PC-9 (cell line): Measurements from ENCODE around the gene KRT36. TPM values are rescaled to one million over a fixed set of nuclear protein-coding genes. Genes with fewer than 3 reads are reported as not detected.

ENCODE experiments used
- BruUV-seq: library from RNA; stranded (reverse); fragments of 400-500 nt; replicated peaks from 2 replicates; lab custom pipeline; 2021; lab: Mats Ljungman, UMichigan
- CTCF ChIA-PET: fragments of 300-600 bp; sonication (Branson Sonifier 250); formaldehyde crosslinking; loops from one replicate; lab custom pipeline; 2022; ENCODE audit warnings: antibody characterized with exemption; lab: Charles Lee
- POLR2A ChIA-PET: fragments of 300-600 bp; sonication (Branson Sonifier 250); formaldehyde crosslinking; loops from one replicate; lab custom pipeline; 2022; ENCODE audit warnings: antibody characterized with exemption; ENCODE audit not compliant: unreplicated experiment; lab: Charles Lee
- DNase-seq, 2 experiments: peaks; one replicate each; pipeline versions ENCODE4 v3.0.0 to v3.0.0-alpha.2; 2015 to 2022; ENCODE audit warnings: mixed read lengths in 1 of 2
- H2AFZ ChIP-seq: fragments of 200-600 bp; sonication (generic); 2 replicates; pipeline ENCODE4 v1.8.1; 2017; ENCODE audit warnings: antibody characterized with exemption
- H3F3A ChIP-seq: fragments of 200-600 bp; sonication (generic); 2 replicates; pipeline ENCODE4 v1.8.1; 2017; ENCODE audit warnings: antibody characterized with exemption, mild to moderate bottlenecking, low read depth; ENCODE audit not compliant: insufficient read depth
- H3K27ac ChIP-seq: fragments of 200-600 bp; sonication (generic); 2 replicates; pipeline ENCODE4 v1.6.1; 2016; ENCODE audit warnings: mixed run types
- H3K27me3 ChIP-seq: fragments of 200-600 bp; sonication (generic); 2 replicates; pipeline ENCODE4 v1.6.1; 2016; ENCODE audit warnings: low read depth, mixed run types; ENCODE audit not compliant: insufficient read depth
- H3K36me3 ChIP-seq: fragments of 200-600 bp; sonication (generic); 2 replicates; pipeline ENCODE4 v1.6.1; 2016; ENCODE audit warnings: low read depth, mixed run types
- H3K4me1 ChIP-seq: fragments of 200-600 bp; sonication (generic); replicated peaks from 2 replicates; pipeline ENCODE4 v1.6.1; 2016; ENCODE audit warnings: mixed run types; ENCODE audit not compliant: insufficient read depth
- H3K4me2 ChIP-seq: fragments of 200-600 bp; sonication (generic); 2 replicates; pipeline ENCODE4 v1.6.1; 2017; ENCODE audit warnings: mixed run types
- H3K4me3 ChIP-seq: fragments of 200-600 bp; sonication (generic); 2 replicates; pipeline ENCODE4 v1.6.1; 2016; ENCODE audit warnings: mixed run types
- H3K79me2 ChIP-seq: fragments of 200-600 bp; sonication (generic); 2 replicates; pipeline ENCODE4 v1.6.1; 2017; ENCODE audit warnings: low read depth, mixed run types
- H3K9me2 ChIP-seq: fragments of 200-600 bp; sonication (generic); 2 replicates; pipeline ENCODE4 v1.8.1; 2017; ENCODE audit warnings: mild to moderate bottlenecking; ENCODE audit not compliant: insufficient read depth
- H3K9me3 ChIP-seq: fragments of 200-600 bp; sonication (generic); 2 replicates; pipeline ENCODE4 v1.8.1; 2016; ENCODE audit warnings: low read depth; ENCODE audit not compliant: insufficient read depth
- H4K20me1 ChIP-seq: fragments of 200-600 bp; sonication (generic); 2 replicates; pipeline ENCODE4 v1.8.1; 2017; ENCODE audit not compliant: insufficient read depth
- EZH2 ChIP-seq: fragments of 200-600 bp; sonication (generic); IDR thresholded peaks from 2 replicates; pipeline ENCODE4 v1.8.0; 2017; ENCODE audit warnings: antibody characterized with exemption, low read depth
- intact Hi-C: fragments of 100-400 bp; cut with micrococcal nuclease; formaldehyde crosslinking; loops from one replicate; pipeline ENCODE4 v1.10.0; 2022; ENCODE audit not compliant: unreplicated experiment
- total RNA-seq: library from RNA; stranded (reverse); gene quantifications from 2 replicates; pipeline ENCODE4 v1.2.3, GENCODE V29; 2021
- TF ChIP-seq, protein P1 (sequence below): fragments of 200-600 bp; sonication (generic); conservative IDR thresholded peaks from 2 replicates; pipeline ENCODE4 v1.6.1; 2017; ENCODE audit warnings: mixed run types, antibody characterized with exemption, mild to moderate bottlenecking, moderate library complexity

Gene KRT36
- total RNA-seq, 1 experiment from 2014 or later, result not detected

DNA sequence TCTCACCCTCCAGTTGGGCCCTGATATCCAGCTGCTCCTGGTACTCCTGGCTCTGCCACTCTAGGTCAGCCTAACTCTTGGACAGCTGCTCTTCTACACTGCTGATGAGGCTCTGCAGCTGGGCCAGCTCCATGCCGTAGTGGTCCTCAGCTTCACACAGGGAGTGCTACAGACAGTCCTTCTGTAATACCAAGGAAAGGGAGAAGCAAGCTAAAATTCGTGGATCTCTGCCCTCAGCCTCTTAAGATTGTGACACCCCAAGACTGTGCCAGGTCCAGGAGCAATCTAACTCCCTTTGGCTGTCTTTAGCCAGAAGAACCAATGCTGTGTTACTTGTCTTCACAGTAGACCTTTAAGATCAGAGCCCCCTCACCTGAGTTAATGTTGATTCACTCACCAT is 41.2 kb downstream of the KRT36 start:
- Histone ChIP-seq H3K27me3 (no peaks in the 10 kb centered on the region), H3K79me2 (no peaks in the 10 kb centered on the region), H4K20me1 (no peaks in the 10 kb centered on the region), H3K9me2 (no peaks in the 10 kb centered on the region), H3K36me3 (no peaks in the 10 kb centered on the region), H3K27ac (no peak overlapping the region), H3F3A (no peaks in the 10 kb centered on the region), H2AFZ (no peak overlapping the region), H3K4me2 (no peak overlapping the region), H3K9me3 (peaks cover 8% of the 10 kb centered on the region; the same call in 1 of the 2 replicates), H3K4me3 (no peak overlapping the region), H3K4me1 (no peaks in the 10 kb centered on the region)
- intact Hi-C loops, result no loop called here
- CTCF ChIA-PET, result no interaction called here
- no peak for TF ChIP-seq EZH2
- TF ChIP-seq, protein P1, sequence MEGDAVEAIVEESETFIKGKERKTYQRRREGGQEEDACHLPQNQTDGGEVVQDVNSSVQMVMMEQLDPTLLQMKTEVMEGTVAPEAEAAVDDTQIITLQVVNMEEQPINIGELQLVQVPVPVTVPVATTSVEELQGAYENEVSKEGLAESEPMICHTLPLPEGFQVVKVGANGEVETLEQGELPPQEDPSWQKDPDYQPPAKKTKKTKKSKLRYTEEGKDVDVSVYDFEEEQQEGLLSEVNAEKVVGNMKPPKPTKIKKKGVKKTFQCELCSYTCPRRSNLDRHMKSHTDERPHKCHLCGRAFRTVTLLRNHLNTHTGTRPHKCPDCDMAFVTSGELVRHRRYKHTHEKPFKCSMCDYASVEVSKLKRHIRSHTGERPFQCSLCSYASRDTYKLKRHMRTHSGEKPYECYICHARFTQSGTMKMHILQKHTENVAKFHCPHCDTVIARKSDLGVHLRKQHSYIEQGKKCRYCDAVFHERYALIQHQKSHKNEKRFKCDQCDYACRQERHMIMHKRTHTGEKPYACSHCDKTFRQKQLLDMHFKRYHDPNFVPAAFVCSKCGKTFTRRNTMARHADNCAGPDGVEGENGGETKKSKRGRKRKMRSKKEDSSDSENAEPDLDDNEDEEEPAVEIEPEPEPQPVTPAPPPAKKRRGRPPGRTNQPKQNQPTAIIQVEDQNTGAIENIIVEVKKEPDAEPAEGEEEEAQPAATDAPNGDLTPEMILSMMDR, result no peak
- DNase-seq, result no peak
- POLR2A ChIA-PET, result no interaction called here
- BruUV-seq, result no TSS peak

- no peaks in the 10 kb centered on the region for H3K9me2 ChIP-seq
- H3K36me3 ChIP-seq, result no peaks in the 10 kb centered on the region
- POLR2A ChIA-PET, result interaction anchor here (0.6 kb wide), 1 partner anchor 47 kb away, joined by 6 read pairs; no protein-coding TSS in a partner anchor
- no peaks in the 10 kb centered on the region for H3K4me1 ChIP-seq
- H2AFZ ChIP-seq, result no peak overlapping the region
- DNase-seq, result no peak
- no peaks in the 10 kb centered on the region for H4K20me1 ChIP-seq
- no peaks in the 10 kb centered on the region for H3F3A ChIP-seq
- TF ChIP-seq EZH2, result no peak
- TF ChIP-seq, protein P1, result no peak
- H3K9me3 ChIP-seq, result peaks cover 8% of the 10 kb centered on the region; the same call in 1 of the 2 replicates
- CTCF ChIA-PET, result no interaction called here
- no peak overlapping the region for H3K27ac ChIP-seq
- intact Hi-C loops, result no loop called here
- no peak overlapping the region for H3K4me2 ChIP-seq
- no TSS peak for BruUV-seq
- H3K79me2 ChIP-seq, result no peaks in the 10 kb centered on the region
- no peak overlapping the region for H3K4me3 ChIP-seq
- H3K27me3 ChIP-seq, result no peaks in the 10 kb centered on the region
Measured at GRCh38 chr17:41446806-41447205, 42.9 kb downstream of the KRT36 start.

GRCh38 chr17:41444640-41445039 is 45.1 kb downstream of the KRT36 start:
- Histone ChIP-seq H3K9me3 (peaks cover 8% of the 10 kb centered on the region; the same call in 1 of the 2 replicates), H3K27me3 (no peaks in the 10 kb centered on the region), H2AFZ (no peak overlapping the region), H3K4me1 (0 out of 2 replicates have a peak, but pooled peaks cover 2% of the 10 kb centered on the region), H3K4me2 (no peak overlapping the region), H3F3A (no peaks in the 10 kb centered on the region), H3K9me2 (no peaks in the 10 kb centered on the region), H4K20me1 (no peaks in the 10 kb centered on the region), H3K4me3 (no peak overlapping the region), H3K27ac (no peak overlapping the region), H3K36me3 (no peaks in the 10 kb centered on the region), H3K79me2 (no peaks in the 10 kb centered on the region)
- TF ChIP-seq EZH2, result no peak
- TF ChIP-seq, protein P1, result no peak
- DNase-seq, result no peak
- intact Hi-C loops, result no loop called here
- POLR2A ChIA-PET, result no interaction called here
- CTCF ChIA-PET, result no interaction called here
- BruUV-seq, result no TSS peak
